ENCODE measurements around the gene SLC12A2. TPM values are rescaled to one million over a fixed set of nuclear protein-coding genes. Genes with fewer than 3 reads are reported as not detected.

The SLC12A2 gene
- total and polyA plus RNA-seq, 2 donors (not counting 1 experiment from before 2014, with no cell fraction given): 3.1 to 28.7 TPM

- Mint-ChIP-seq H3K4me3 (no peak overlapping the region), H3K9me3 (ENCODE audit: insufficient read depth) (no peaks in the 10 kb centered on the region), H3K27me3 (no peaks in the 10 kb centered on the region), H3K4me1 (no peaks in the 10 kb centered on the region), H3K27ac (no peak overlapping the region)
- TF ChIP-seq CTCF (IDR thresholded peaks at IDR 0.05) (no peak), EZH2 (IDR thresholded peaks at IDR 0.05; ENCODE audit: borderline replicate concordance, insufficient read depth, low read depth, low read length, poor library complexity, severe bottlenecking) (no peak)
- ATAC-seq (ENCODE audit: low read depth): no peak
- intact Hi-C loops (cut with micrococcal nuclease): no loop called here
- H3K4me1 ChIP-seq (ENCODE audit: control insufficient read depth in 2 of 2, insufficient read depth in 2 of 2, low read length in 2 of 2): no peaks in the 10 kb centered on the region
- H3K9me3 ChIP-seq (ENCODE audit: control extremely low read depth in 1 of 3, control insufficient read depth in 2 of 3, insufficient read depth in 1 of 3, low read length in 2 of 3): no peaks in the 10 kb centered on the region
- POLR2A ChIA-PET: no interaction called here
- 100% methylated on average over 1 of the region's 2 CpGs for WGBS (ENCODE audit: insufficient coverage)
- H3K9ac ChIP-seq (ENCODE audit: low read length): no peak overlapping the region
- no peak overlapping the region for H3K4me2 ChIP-seq (replicated peaks; ENCODE audit: low read depth, low read length, poor library complexity, severe bottlenecking)
- no peaks in the 10 kb centered on the region for H3K27me3 ChIP-seq (replicated peaks in 1 of 4; ENCODE audit: control extremely low read depth in 1 of 4, control insufficient read depth in 3 of 4, insufficient read depth in 4 of 4, low read length in 3 of 4)
- H3K4me3 ChIP-seq (ENCODE audit: control extremely low read depth in 1 of 5, extremely low read depth in 1 of 5, insufficient read depth in 1 of 5, low read depth in 2 of 5, low read length in 4 of 5): no peak overlapping the region
- H4K20me1 ChIP-seq (ENCODE audit: control insufficient read depth, insufficient read depth, low read length, poor library complexity, severe bottlenecking): no peaks in the 10 kb centered on the region
- H3K36me3 ChIP-seq (replicated peaks in 1 of 2; ENCODE audit: control extremely low read depth in 1 of 2, control insufficient read depth in 1 of 2, extremely low read depth in 1 of 2, insufficient read depth in 2 of 2, low read length in 1 of 2): peaks cover 0 to 3% of the 10 kb centered on the region in 2 experiments
- H2AFZ ChIP-seq (ENCODE audit: insufficient read depth, low read depth, low read length, poor library complexity, severe bottlenecking): no peak overlapping the region
- no peak for DNase-seq
- H3K79me2 ChIP-seq (ENCODE audit: control insufficient read depth, insufficient read depth, low read length): no peaks in the 10 kb centered on the region
- H3K27ac ChIP-seq (ENCODE audit: low read length in 2 of 2): no peak overlapping the region
- CTCF ChIA-PET: no interaction called here
Measured at GRCh38 chr5:128192368-128192767, 108.8 kb downstream of the SLC12A2 start.

GRCh38 chr5:128193665-128194390 lies 110.3 kb downstream of the SLC12A2 start:
- H3K4me1 Mint-ChIP-seq: peaks cover 1% of the 10 kb centered on the region
- H3K27ac ChIP-seq (ENCODE audit: low read length in 2 of 2): no peak overlapping the region

More at GRCh38 chr5:128193665-128194390, 110.3 kb downstream of the SLC12A2 start:
- intact Hi-C loops (cut with micrococcal nuclease): no loop called here
- H3K27me3 Mint-ChIP-seq: no peaks in the 10 kb centered on the region
- no peak overlapping the region for H3K27ac Mint-ChIP-seq
- H3K79me2 ChIP-seq (ENCODE audit: control insufficient read depth, insufficient read depth, low read length): no peaks in the 10 kb centered on the region
- no CpG with 5 or more reads among the region's 3 CpGs for WGBS (ENCODE audit: insufficient coverage)
- DNase-seq (no peak), ATAC-seq (ENCODE audit: low read depth) (no peak)
- peaks cover 0 to 1% of the 10 kb centered on the region in 2 experiments for H3K36me3 ChIP-seq (replicated peaks in 1 of 2; ENCODE audit: control extremely low read depth in 1 of 2, control insufficient read depth in 1 of 2, extremely low read depth in 1 of 2, insufficient read depth in 2 of 2, low read length in 1 of 2)
- no peak for TF ChIP-seq CTCF (IDR thresholded peaks at IDR 0.05)
- no peak for TF ChIP-seq EZH2 (IDR thresholded peaks at IDR 0.05; ENCODE audit: borderline replicate concordance, insufficient read depth, low read depth, low read length, poor library complexity, severe bottlenecking)
- no peak overlapping the region for H3K9ac ChIP-seq (ENCODE audit: low read length)
- H4K20me1 ChIP-seq (ENCODE audit: control insufficient read depth, insufficient read depth, low read length, poor library complexity, severe bottlenecking): no peaks in the 10 kb centered on the region
- no peaks in the 10 kb centered on the region for H3K9me3 Mint-ChIP-seq (ENCODE audit: insufficient read depth)
- POLR2A ChIA-PET: no interaction called here
- H3K4me3 ChIP-seq (ENCODE audit: control extremely low read depth in 1 of 5, extremely low read depth in 1 of 5, insufficient read depth in 1 of 5, low read depth in 2 of 5, low read length in 4 of 5): no peak overlapping the region
- H2AFZ ChIP-seq (ENCODE audit: insufficient read depth, low read depth, low read length, poor library complexity, severe bottlenecking): no peak overlapping the region
- peaks cover 0 to 3% (median 0%) of the 10 kb centered on the region in 3 donors for H3K9me3 ChIP-seq (ENCODE audit: control extremely low read depth in 1 of 3, control insufficient read depth in 2 of 3, insufficient read depth in 1 of 3, low read length in 2 of 3)
- no peaks in the 10 kb centered on the region for H3K4me1 ChIP-seq (ENCODE audit: control insufficient read depth in 2 of 2, insufficient read depth in 2 of 2, low read length in 2 of 2)
- H3K4me2 ChIP-seq (replicated peaks; ENCODE audit: low read depth, low read length, poor library complexity, severe bottlenecking): no peak overlapping the region
- CTCF ChIA-PET: no interaction called here
- H3K4me3 Mint-ChIP-seq: no peak overlapping the region
- no peaks in the 10 kb centered on the region for H3K27me3 ChIP-seq (replicated peaks in 1 of 4; ENCODE audit: control extremely low read depth in 1 of 4, control insufficient read depth in 3 of 4, insufficient read depth in 4 of 4, low read length in 3 of 4)
